ENCODE results near the gene PRELID2.

Gene PRELID2

DNA sequence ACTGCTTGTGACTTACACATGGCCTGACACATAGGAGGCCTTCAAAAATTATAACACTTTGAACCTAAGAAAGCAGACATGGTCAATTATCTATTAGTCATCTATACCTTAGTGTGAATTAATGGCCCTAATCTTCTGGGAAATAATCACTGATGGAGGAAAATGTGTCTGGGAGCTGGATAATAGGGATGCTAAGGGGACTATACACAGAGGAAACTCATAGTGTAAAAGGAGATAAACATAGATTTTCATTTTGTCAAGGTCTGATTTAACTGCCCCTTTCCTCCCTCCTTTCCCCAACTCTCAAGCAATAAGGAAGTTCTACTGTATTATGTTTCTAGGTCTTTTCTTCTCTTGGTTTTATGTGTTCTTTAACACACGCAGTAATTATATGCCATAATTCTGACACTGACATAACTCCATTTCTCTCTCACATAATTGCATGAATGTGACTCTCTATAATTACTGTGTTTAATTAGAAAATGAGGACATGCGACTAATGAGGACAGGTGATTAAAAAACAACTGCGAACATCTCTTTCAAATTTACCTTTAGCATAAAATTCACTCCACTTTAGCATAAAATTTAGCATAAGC, 18.7 kb upstream of the PRELID2 start:
- DNase-seq (ENCODE audit: low read depth), result no peak
- TF ChIP-seq, protein P1, sequence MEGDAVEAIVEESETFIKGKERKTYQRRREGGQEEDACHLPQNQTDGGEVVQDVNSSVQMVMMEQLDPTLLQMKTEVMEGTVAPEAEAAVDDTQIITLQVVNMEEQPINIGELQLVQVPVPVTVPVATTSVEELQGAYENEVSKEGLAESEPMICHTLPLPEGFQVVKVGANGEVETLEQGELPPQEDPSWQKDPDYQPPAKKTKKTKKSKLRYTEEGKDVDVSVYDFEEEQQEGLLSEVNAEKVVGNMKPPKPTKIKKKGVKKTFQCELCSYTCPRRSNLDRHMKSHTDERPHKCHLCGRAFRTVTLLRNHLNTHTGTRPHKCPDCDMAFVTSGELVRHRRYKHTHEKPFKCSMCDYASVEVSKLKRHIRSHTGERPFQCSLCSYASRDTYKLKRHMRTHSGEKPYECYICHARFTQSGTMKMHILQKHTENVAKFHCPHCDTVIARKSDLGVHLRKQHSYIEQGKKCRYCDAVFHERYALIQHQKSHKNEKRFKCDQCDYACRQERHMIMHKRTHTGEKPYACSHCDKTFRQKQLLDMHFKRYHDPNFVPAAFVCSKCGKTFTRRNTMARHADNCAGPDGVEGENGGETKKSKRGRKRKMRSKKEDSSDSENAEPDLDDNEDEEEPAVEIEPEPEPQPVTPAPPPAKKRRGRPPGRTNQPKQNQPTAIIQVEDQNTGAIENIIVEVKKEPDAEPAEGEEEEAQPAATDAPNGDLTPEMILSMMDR (IDR thresholded peaks at IDR 0.05; ENCODE audit: control insufficient read depth, extremely low read depth, insufficient read depth), result no peak

DNA sequence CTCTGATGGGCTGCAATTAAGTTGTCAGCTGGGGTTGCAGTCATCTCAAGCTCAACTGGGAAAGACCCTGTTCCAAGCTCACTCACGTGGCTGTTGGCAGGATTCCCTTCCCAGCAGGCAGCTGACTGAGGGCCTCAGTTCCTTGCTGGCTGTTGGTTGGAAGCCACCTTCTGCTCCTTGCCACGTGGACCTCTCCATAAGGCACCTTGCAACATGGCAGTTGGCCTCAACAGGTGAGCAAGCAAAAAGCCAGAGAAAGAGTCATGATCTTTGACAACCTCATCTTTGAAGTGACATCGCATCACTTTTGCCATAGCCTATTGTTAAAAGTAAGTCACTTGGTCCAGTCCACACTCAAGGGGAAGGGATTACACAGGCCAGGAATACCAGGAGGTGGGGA, 17.8 kb upstream of the PRELID2 start:
- H3K4me3 ChIP-seq (ENCODE audit: low read depth, low read length), result no peak overlapping the region
- TF ChIP-seq, protein P1 (IDR thresholded peaks at IDR 0.05; ENCODE audit: control insufficient read depth, extremely low read depth, insufficient read depth), result no peak
- DNase-seq (ENCODE audit: low read depth), result no peak

More for the DNA sequence above, 18.7 kb upstream of the PRELID2 start:
- no peak overlapping the region for H3K4me3 ChIP-seq (ENCODE audit: low read depth, low read length)

DNA sequence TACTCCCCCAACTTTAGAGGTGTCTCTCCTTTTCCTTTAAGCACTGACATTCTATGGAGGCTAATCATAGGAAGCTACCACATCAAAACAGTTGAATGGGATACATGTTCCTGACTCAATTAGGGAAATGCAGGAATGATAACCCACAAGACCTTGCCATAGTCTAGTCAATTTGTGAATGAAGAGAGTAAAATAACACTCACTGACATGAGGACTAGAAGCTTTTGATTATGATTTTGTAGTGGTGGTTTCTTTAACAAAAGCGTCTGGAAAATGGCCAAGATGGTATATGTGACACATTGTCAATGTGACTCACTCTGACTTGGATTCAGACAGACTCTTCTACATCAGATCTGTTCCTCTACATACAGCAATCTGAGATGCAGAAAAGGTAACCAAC, 13.7 kb upstream of the PRELID2 start:
- TF ChIP-seq, protein P1 (IDR thresholded peaks at IDR 0.05; ENCODE audit: control insufficient read depth, extremely low read depth, insufficient read depth), result no peak
- DNase-seq (ENCODE audit: low read depth), result no peak
- H3K4me3 ChIP-seq (ENCODE audit: low read depth, low read length), result no peak overlapping the region

DNA sequence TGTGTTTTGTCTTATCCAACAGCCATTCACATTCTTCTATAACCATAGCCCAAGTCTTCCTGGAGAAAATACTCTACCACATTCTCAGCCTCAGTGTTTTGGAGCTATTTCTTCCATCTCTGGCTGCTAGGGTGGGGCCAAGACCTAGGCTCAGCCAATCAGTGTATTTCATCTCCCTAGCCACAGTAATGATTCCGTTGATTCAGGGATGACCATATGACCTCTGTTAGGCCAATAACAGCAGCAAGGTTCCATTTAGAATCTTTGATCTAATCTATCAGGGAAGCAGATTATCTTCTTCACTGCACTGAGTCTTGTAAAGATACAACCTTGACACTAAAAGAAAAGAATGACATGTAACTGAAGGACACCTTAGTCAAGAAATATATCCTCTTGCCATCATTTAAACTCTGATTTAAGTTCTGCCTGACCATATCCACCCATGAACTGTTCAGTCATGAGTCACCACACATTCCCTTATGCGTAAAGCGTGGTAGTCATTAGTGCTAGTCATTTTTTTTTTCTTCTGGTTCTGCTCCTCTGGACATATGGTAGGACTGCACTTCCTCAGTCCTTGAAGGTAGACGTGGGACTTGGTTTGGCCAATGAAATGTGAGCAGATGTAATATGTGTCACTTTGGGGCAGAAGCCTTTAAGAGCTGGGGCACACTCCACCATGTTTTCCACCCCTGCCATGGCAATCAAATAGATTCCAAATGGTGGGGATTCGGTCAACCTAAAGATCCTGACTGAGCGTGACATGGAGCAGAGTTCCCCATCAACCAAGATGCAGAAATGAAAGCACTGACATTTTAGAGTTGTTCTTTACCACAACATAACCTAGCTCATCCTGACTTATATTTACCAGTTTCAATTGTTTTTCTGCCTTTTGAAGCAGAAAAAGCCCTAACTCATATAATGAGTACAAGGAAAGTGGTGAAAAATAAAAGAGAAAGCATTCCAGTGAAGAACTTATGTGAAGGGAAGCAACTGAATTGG, 12.7 kb upstream of the PRELID2 start:
- DNase-seq (ENCODE audit: low read depth), result no peak
- TF ChIP-seq, protein P1 (IDR thresholded peaks at IDR 0.05; ENCODE audit: control insufficient read depth, extremely low read depth, insufficient read depth), result no peak
- H3K4me3 ChIP-seq (ENCODE audit: low read depth, low read length), result no peak overlapping the region

DNA sequence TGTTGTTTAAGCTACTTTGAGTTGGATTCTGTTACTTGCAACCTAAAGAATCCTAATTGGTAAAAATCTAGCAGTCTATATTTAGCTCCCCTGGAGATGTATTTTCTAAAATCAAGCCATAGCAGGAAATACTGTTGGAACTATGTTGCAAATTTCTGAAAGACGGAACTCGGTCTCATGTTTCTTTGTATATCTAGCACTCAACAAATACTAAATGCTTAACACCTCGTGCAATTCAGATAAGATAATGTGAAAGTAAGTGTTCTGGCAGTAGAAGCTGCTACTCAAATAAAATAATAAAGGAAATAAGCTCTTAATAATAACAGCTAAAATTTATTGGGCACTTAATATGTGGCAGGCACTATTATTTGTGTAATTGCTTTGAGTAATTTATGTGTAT, 10.9 kb upstream of the PRELID2 start:
- TF ChIP-seq, protein P1 (IDR thresholded peaks at IDR 0.05; ENCODE audit: control insufficient read depth, extremely low read depth, insufficient read depth), result no peak
- no peak for DNase-seq (ENCODE audit: low read depth)

DNA sequence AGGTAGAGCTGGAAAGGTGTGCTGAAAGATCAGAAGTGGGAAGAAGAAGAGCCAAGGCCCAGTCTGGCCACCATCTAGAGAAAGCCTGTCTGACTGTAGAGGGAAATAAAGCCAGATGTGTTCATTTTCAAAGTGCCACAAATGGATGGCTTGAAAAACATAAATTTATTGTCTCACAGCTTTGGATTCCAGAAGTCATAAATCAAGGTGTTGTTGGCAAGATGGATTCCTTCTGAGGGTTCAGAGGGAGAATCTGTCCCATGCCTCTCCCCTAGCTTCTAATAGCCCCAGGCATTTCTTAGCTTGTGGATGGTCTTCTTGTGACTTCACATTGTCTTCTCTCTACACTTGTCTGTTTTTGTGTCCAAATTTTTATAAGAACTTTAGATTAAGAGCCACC, 6.2 kb upstream of the PRELID2 start:
- TF ChIP-seq, protein P1 (IDR thresholded peaks at IDR 0.05; ENCODE audit: control insufficient read depth, extremely low read depth, insufficient read depth), result no peak
- H3K4me3 ChIP-seq (ENCODE audit: low read depth, low read length), result no peak overlapping the region
- DNase-seq (ENCODE audit: low read depth), result no peak

More for the DNA sequence above, 10.9 kb upstream of the PRELID2 start:
- H3K4me3 ChIP-seq (ENCODE audit: low read depth, low read length), result no peak overlapping the region

Data from LNCaP clone FGC (cell line).